Metanephros (tissue), 1 donor: ENCODE data around the gene MAT1A. TPM values are rescaled to one million over a fixed set of nuclear protein-coding genes. Genes with fewer than 3 reads are reported as not detected.

ENCODE experiments used
- total RNA-seq: library from RNA; depleted of rRNA; stranded (reverse); fragments of >200 nt; gene quantifications from one replicate; pipeline ENCODE4 v1.2.3, GENCODE V29; 2014

Gene MAT1A
- total RNA-seq = 0.47 TPM

GRCh38 chr10:80289451-80290287 lies at the start of gene MAT1A:
MAT1A (minus strand) TSS chr10:80289658; CDS start chr10:80289423, 235 bp downstream.

Other genes starting within 250 kb of the MAT1A start
- 22.7 TPM for gene TMEM254, start 211.0 kb downstream of the MAT1A start, total RNA-seq
- gene PLAC9, start 156.9 kb downstream of the MAT1A start, total RNA-seq = 20.4 TPM
- gene ANXA11, start 84.1 kb downstream of the MAT1A start, total RNA-seq = 96.7 TPM
- not detected for gene DYDC1, start 67.1 kb upstream of the MAT1A start, total RNA-seq
- gene DYDC2, start 67.1 kb upstream of the MAT1A start, total RNA-seq = 0.99 TPM
- gene PRXL2A, start 118.9 kb upstream of the MAT1A start, total RNA-seq = 58.3 TPM
- 57.7 TPM for gene TSPAN14, start 164.7 kb upstream of the MAT1A start, total RNA-seq
- 0.12 TPM for gene SH2D4B, start 248.2 kb upstream of the MAT1A start, total RNA-seq